ENCODE results near the gene MYO1D. TPM values are rescaled to one million over a fixed set of nuclear protein-coding genes. Genes with fewer than 3 reads are reported as not detected.

Gene MYO1D
- total RNA-seq, 6 donors from 2014 or later: 63.0 to 139 (median 91.9) TPM

- no peaks in the 10 kb centered on the region for H3K9me3 ChIP-seq
- no peak for ATAC-seq (ENCODE audit: low FRiP score in 2 of 2)
- no peak overlapping the region for H3K27ac ChIP-seq
- no peak for DNase-seq
- TF ChIP-seq CTCF (IDR thresholded peaks at IDR 0.05): no peak
- no peak overlapping the region for H3K4me3 ChIP-seq
- H3K4me1 ChIP-seq: no peaks in the 10 kb centered on the region
- H3K27me3 ChIP-seq: no peaks in the 10 kb centered on the region
- 95 to 97% methylated on average over 1 of the region's 1 CpG for WGBS, 2 donors
- H3K36me3 ChIP-seq: no peaks in the 10 kb centered on the region
Observed at GRCh38 chr17:32849879-32850278, 27.0 kb downstream of the MYO1D start.

- DNase-seq: no peak
- H3K4me1 ChIP-seq: no peaks in the 10 kb centered on the region
- no peak overlapping the region for H3K27ac ChIP-seq
- 55 to 66% methylated on average over 2 of the region's 2 CpGs for WGBS, 2 donors
- ATAC-seq (ENCODE audit: low FRiP score in 2 of 2): no peak
- no peaks in the 10 kb centered on the region for H3K36me3 ChIP-seq
- no peaks in the 10 kb centered on the region for H3K27me3 ChIP-seq
- TF ChIP-seq EP300 (IDR thresholded peaks at IDR 0.05) (no peak), POLR2AphosphoS5 (IDR thresholded peaks at IDR 0.05) (no peak), POLR2A (IDR thresholded peaks at IDR 0.05) (no peak), CTCF (IDR thresholded peaks at IDR 0.05) (no peak)
- H3K9me3 ChIP-seq: no peaks in the 10 kb centered on the region
- no peak overlapping the region for H3K4me3 ChIP-seq
Observed at GRCh38 chr17:32847977-32848376, 28.9 kb downstream of the MYO1D start.

- Histone ChIP-seq H3K4me1 (no peaks in the 10 kb centered on the region), H3K4me3 (no peak overlapping the region), H3K9me3 (no peaks in the 10 kb centered on the region), H3K27ac (no peak overlapping the region), H3K36me3 (no peaks in the 10 kb centered on the region), H3K27me3 (no peaks in the 10 kb centered on the region)
- DNase-seq (no peak), ATAC-seq (ENCODE audit: low FRiP score in 2 of 2) (no peak)
- TF ChIP-seq POLR2A (IDR thresholded peaks at IDR 0.05) (no peak), CTCF (IDR thresholded peaks at IDR 0.05) (no peak), EP300 (IDR thresholded peaks at IDR 0.05) (no peak), POLR2AphosphoS5 (IDR thresholded peaks at IDR 0.05) (no peak)
- 82 to 86% methylated on average over 1 of the region's 1 CpG for WGBS, 2 donors
Observed at GRCh38 chr17:32846143-32846542, 30.8 kb downstream of the MYO1D start.

- H3K4me3 ChIP-seq: no peak overlapping the region
- 66 to 70% methylated on average over 4 of the region's 4 CpGs for WGBS, 2 donors
- ATAC-seq (ENCODE audit: low FRiP score in 2 of 2) (no peak), DNase-seq (no peak)
- TF ChIP-seq EP300 (IDR thresholded peaks at IDR 0.05): no peak
- TF ChIP-seq CTCF (IDR thresholded peaks at IDR 0.05): no peak
- TF ChIP-seq POLR2A (IDR thresholded peaks at IDR 0.05): no peak
- TF ChIP-seq POLR2AphosphoS5 (IDR thresholded peaks at IDR 0.05): no peak
- H3K27ac ChIP-seq: no peak overlapping the region
- H3K9me3 ChIP-seq: no peaks in the 10 kb centered on the region
- H3K36me3 ChIP-seq: no peaks in the 10 kb centered on the region
- no peaks in the 10 kb centered on the region for H3K4me1 ChIP-seq
- no peaks in the 10 kb centered on the region for H3K27me3 ChIP-seq
Observed at GRCh38 chr17:32840241-32840640, 36.7 kb downstream of the MYO1D start.

GRCh38 chr17:32836527-32836926 is 40.4 kb downstream of the MYO1D start:
- no peaks in the 10 kb centered on the region for H3K27me3 ChIP-seq
- WGBS, 2 donors: 95% methylated on average over 2 of the region's 2 CpGs
- no peak overlapping the region for H3K27ac ChIP-seq
- H3K4me3 ChIP-seq: no peak overlapping the region
- no peak for TF ChIP-seq POLR2A (IDR thresholded peaks at IDR 0.05)
- no peaks in the 10 kb centered on the region for H3K9me3 ChIP-seq
- ATAC-seq (ENCODE audit: low FRiP score in 2 of 2) (no peak), DNase-seq (no peak)
- H3K4me1 ChIP-seq: no peaks in the 10 kb centered on the region
- no peaks in the 10 kb centered on the region for H3K36me3 ChIP-seq
